GM19351 (cell line): ENCODE measurements around the gene IGSF1.

Experiments
- ATAC-seq: cut with Tn5 transposase; IDR thresholded peaks from one replicate; pipeline ENCODE4 v1.9.1; 2021; ENCODE audit warnings: mild to moderate bottlenecking, moderate library complexity; ENCODE audit not compliant: unreplicated experiment

The IGSF1 gene, protein sequence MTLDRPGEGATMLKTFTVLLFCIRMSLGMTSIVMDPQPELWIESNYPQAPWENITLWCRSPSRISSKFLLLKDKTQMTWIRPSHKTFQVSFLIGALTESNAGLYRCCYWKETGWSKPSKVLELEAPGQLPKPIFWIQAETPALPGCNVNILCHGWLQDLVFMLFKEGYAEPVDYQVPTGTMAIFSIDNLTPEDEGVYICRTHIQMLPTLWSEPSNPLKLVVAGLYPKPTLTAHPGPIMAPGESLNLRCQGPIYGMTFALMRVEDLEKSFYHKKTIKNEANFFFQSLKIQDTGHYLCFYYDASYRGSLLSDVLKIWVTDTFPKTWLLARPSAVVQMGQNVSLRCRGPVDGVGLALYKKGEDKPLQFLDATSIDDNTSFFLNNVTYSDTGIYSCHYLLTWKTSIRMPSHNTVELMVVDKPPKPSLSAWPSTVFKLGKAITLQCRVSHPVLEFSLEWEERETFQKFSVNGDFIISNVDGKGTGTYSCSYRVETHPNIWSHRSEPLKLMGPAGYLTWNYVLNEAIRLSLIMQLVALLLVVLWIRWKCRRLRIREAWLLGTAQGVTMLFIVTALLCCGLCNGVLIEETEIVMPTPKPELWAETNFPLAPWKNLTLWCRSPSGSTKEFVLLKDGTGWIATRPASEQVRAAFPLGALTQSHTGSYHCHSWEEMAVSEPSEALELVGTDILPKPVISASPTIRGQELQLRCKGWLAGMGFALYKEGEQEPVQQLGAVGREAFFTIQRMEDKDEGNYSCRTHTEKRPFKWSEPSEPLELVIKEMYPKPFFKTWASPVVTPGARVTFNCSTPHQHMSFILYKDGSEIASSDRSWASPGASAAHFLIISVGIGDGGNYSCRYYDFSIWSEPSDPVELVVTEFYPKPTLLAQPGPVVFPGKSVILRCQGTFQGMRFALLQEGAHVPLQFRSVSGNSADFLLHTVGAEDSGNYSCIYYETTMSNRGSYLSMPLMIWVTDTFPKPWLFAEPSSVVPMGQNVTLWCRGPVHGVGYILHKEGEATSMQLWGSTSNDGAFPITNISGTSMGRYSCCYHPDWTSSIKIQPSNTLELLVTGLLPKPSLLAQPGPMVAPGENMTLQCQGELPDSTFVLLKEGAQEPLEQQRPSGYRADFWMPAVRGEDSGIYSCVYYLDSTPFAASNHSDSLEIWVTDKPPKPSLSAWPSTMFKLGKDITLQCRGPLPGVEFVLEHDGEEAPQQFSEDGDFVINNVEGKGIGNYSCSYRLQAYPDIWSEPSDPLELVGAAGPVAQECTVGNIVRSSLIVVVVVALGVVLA (N-terminal part only)

GRCh38 chrX:131288738-131289511 is at the start of gene IGSF1:
TSS of gene IGSF1 (minus strand) at chrX:131289306. CDS start at chrX:131286674, 2,632 bp downstream.
- peak; percentile 71 for ATAC-seq

GRCh38 chrX:131332331-131332730 is 43.2 kb upstream of the IGSF1 start:
- no peak for ATAC-seq

DNA sequence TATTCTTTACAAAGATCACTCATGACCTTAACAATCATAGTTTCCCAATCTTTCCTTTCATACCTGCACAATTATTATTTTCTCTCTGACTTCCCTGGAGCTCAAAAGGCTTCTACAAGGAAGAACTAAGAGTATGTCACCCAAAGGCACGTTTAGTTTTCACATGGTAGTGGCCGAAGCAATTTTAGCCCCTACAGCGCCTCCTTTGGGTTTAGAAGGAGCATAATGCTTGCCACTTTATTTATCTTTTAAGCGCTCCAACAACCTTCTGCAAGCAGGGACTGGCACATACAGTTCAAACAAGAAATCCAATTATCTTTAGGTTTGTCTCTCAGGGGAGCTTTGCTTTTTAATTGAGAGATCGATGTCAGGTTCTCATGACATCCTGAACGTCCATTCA is 42.0 kb upstream of the IGSF1 start:
- ATAC-seq, result no peak

GRCh38 chrX:131330735-131331134 is 41.6 kb upstream of the IGSF1 start:
- no peak for ATAC-seq

DNA sequence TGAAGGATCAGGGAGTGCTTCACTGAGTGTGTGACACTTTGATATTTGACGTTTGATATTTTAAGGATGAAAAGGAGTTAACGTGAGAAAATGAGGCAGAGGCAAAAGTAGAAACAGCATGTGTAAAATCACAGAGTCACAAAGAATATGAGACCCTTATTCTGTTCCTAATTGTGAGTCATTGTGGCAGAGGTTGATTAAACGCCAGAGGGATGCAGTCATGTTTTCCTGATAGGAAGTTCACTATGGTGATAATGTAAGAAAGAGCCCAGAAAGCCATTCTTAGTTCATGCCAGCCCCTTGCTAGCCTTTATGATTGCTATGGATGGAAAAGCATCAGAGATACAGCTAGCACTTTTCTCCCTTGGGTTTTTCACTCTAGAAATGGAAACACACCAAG is 33.5 kb upstream of the IGSF1 start:
- no peak for ATAC-seq

- ATAC-seq, result no peak
These were observed 28.2 kb upstream of the IGSF1 start for GRCh38 chrX:131317326-131317725.

- no peak for ATAC-seq
These were observed 27.2 kb upstream of the IGSF1 start for GRCh38 chrX:131316260-131316659.

GRCh38 chrX:131308980-131309379 is 19.9 kb upstream of the IGSF1 start:
- peak; percentile 74 for ATAC-seq

DNA sequence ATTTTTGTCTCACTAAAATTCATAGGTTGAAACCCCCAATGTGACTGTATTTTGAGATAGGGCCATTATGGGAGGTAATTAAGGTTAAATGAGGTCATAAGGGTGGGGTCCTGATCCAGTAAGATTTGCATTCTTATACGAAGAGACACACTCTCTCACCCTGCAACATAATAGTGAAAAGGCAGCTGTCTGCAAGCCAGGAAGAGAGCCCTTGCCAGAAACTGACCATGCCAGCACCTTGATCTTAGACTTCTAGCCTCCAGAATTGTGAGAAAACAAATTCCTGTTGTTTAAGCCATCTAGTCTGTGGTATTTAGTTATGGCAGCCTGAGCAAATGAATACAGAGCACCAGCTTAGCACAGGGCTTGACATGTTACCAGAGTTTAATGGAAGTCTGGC is 17.5 kb upstream of the IGSF1 start:
- no peak for ATAC-seq

DNA sequence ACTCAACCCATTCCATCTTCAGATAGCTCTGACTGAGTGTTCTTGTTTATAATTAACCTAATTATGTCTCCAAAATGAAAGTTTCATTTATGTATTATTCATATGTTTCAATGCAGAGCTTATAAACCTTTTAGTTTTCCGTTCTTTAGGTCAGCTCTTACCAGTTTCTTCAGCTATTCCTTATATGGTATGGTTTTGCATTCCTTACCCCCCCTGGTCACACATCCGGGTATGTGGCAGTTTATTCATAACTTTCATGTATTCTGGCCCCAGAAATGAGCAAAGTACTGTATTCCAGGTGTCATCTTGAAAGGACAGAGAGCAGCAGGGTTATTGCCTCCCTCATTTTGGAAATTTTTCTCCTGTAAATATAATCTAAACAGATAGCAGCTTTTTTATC is 16.8 kb upstream of the IGSF1 start:
- no peak for ATAC-seq

GRCh38 chrX:131302701-131303100 is 13.6 kb upstream of the IGSF1 start:
- no peak for ATAC-seq

- ATAC-seq, result no peak
These were observed 12.0 kb upstream of the IGSF1 start for GRCh38 chrX:131301155-131301554.

DNA sequence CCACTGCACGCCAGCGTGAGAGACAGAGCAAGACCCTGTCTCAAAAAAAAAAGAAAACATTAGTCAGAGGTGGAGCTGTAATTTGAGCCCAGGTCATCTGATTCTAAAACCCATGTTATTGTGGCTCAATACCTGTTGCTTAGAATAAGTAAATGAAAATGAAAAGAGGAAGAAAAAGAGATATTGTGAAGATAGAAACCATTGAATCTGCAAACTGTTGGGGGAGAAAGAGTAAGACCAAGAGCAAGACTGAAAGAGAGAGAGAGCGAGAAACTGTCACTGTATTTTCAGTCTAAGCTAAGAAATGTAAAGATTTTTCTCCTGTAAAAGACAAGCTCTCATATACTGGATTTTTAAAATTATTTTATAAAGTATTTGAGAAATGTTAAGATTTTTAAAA is 9.7 kb upstream of the IGSF1 start:
- peak; percentile 79 for ATAC-seq

GRCh38 chrX:131298036-131298435 is 8.9 kb upstream of the IGSF1 start:
- ATAC-seq, result no peak

DNA sequence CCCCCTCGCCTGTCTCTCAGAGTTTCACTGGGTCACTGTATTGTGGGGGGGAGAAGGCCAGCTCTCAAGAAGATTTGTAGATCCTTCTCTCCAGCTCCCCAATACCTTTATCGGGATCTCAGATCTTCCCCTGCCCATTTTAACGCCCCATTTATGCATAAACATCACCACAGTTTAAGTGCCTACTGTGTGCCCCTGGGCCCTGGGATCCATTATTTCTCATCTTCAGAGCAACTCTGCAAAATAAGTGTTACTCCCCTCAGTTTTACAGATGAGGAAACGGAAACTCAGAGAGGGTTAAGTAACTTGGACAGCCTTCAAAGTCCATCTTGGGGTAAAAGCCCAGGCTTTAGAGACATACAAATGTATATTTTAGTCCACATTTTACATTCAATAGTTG is 421 bp upstream of the IGSF1 start:
- ATAC-seq, result no peak

- ATAC-seq, result no peak
These were observed 918 bp downstream of the IGSF1 start for GRCh38 chrX:131288188-131288587.

DNA sequence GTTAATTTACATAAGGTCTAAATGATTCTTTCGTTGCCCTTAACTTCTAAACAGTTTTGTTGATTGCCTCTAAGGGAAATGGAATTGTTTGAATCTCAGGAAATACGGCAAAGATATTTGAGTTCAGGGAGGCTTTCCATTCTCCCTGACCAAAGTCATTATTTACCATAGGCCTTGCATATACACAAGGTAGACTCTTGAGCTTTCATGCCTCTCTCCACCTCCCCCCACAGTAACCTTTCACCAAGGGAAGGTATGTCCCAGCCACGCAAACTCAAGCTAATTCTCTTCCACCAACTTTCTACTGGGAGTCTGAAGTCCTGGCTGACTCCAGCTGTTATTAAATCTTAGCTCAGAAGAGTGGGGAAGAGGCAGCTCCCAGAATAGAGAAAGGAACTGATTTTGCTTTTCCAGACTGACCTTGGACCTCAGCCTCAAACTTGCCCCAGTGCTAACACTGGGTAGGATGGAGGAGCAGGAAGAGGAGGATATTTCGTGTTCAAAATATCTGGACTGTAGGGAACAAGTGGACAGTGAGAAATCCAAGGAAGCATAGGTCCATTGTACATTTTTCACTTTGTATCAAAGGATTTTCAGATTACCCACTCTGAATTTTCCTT is 1.4 kb downstream of the IGSF1 start:
- no peak for ATAC-seq

GRCh38 chrX:131279617-131280016 is 9.5 kb downstream of the IGSF1 start:
- no peak for ATAC-seq

- no peak for ATAC-seq
These were observed 9.9 kb downstream of the IGSF1 start for GRCh38 chrX:131279197-131279596.

DNA sequence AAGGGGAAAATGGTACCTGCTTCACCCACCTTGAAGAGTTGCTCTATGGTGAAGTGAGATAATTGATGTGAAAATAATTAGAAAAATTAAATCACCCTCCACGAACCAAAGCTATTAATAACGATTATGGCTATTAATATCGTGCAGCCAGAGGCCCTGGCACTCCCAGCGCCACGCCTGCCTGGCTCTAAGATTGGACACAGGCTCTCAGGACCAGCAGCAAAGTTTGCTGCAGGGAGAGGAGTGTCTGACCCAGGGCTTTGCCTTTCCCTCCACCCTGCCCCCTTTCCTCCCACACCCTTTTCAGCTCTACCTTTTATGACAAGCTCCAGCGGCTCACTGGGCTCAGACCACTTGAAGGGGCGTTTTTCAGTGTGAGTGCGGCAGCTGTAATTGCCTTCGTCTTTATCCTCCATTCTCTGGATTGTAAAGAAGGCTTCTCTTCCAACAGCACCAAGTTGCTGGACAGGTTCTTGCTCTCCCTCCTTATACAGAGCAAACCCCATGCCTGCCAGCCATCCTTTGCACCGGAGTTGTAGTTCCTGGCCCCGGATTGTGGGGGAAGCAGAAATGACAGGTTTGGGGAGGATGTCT is 11.5 kb downstream of the IGSF1 start:
- no peak for ATAC-seq
